GM18505 (cell line): ENCODE results near the gene CSNK1D.

Experiments
- ATAC-seq: cut with Tn5 transposase; IDR thresholded peaks from one replicate; pipeline ENCODE4 v1.9.1; 2021; ENCODE audit not compliant: unreplicated experiment
- POLR2A ChIP-seq: IDR thresholded peaks from 4 replicates; pipeline ENCODE4 v1.6.1; 2011; ENCODE audit warnings: borderline replicate concordance; ENCODE audit not compliant: insufficient read depth, insufficient read length; ENCODE audit errors: extremely low read depth

Gene CSNK1D

GRCh38 chr17:82273327-82274133 lies at the start of gene CSNK1D:
Gene CSNK1D (minus strand): TSS chr17:82273700. CDS start chr17:82273381, 319 bp downstream.
- peak; percentile 80 for TF ChIP-seq POLR2A

GRCh38 chr17:82322526-82323453 lies 49.3 kb upstream of the CSNK1D start:
- TF ChIP-seq POLR2A = no peak
- ATAC-seq = no peak

More at GRCh38 chr17:82273327-82274133, at the start of gene CSNK1D:
- ATAC-seq = peak; percentile 76

GRCh38 chr17:82321947-82322466 lies 48.5 kb upstream of the CSNK1D start:
- no peak for TF ChIP-seq POLR2A

GRCh38 chr17:82320956-82321927 lies 47.7 kb upstream of the CSNK1D start:
- no peak for TF ChIP-seq POLR2A
- ATAC-seq = no peak

More at GRCh38 chr17:82321947-82322466, 48.5 kb upstream of the CSNK1D start:
- ATAC-seq = no peak

GRCh38 chr17:82320140-82320840 lies 46.8 kb upstream of the CSNK1D start:
- no peak for TF ChIP-seq POLR2A
- no peak for ATAC-seq

- no peak for ATAC-seq
- no peak for TF ChIP-seq POLR2A
These were observed 46.1 kb upstream of the CSNK1D start for GRCh38 chr17:82319619-82320062.

- ATAC-seq = no peak
- TF ChIP-seq POLR2A = no peak
These were observed 45.5 kb upstream of the CSNK1D start for GRCh38 chr17:82318772-82319606.

GRCh38 chr17:82318169-82318498 lies 44.6 kb upstream of the CSNK1D start:
- no peak for ATAC-seq
- TF ChIP-seq POLR2A = no peak

GRCh38 chr17:82317394-82318168 lies 44.1 kb upstream of the CSNK1D start, which contains the start of gene CD7:
Gene CD7 (minus strand): TSS chr17:82317608. CDS start chr17:82317495, 113 bp downstream.
- ATAC-seq = no peak

GRCh38 chr17:82316651-82317393 lies 43.3 kb upstream of the CSNK1D start:
- ATAC-seq = no peak
- no peak for TF ChIP-seq POLR2A

More at GRCh38 chr17:82317394-82318168, 44.1 kb upstream of the CSNK1D start, which contains the start of gene CD7:
- no peak for TF ChIP-seq POLR2A
